ENCODE measurements around the gene CDKL4. TPM values are rescaled to one million over a fixed set of nuclear protein-coding genes. Genes with fewer than 3 reads are reported as not detected.

CDKL4 gene
- total and polyA plus RNA-seq, 2 donors (not counting 1 experiment from before 2014, with no cell fraction given): 0.18 to 3.0 TPM

DNA sequence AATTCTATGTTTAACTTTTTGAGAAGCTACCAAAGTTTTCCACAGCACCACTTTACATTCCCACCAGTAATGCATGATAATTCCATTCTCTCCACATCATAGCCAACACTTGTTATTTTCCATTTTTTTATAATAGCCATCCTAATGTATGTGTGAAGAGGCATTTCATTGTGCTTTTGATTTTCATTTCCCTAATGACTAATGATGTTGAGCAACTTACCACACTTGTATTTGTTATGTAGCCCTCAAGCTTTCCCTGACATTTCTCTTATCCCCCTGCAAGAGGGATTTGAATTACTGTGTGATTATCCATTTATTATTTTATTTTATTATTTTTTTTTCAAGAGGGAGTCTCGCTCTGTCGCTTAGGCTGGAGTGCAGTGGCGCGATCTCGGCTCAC, 99.4 kb downstream of the CDKL4 start:
- no peak overlapping the region for H3K9ac ChIP-seq (ENCODE audit: insufficient read depth, low read length)
- no peaks in the 10 kb centered on the region for H4K20me1 ChIP-seq (ENCODE audit: control insufficient read depth, extremely low read depth, insufficient read depth, low read length)
- H3K27ac ChIP-seq (ENCODE audit: insufficient read depth, low read length): no peak overlapping the region
- no peak overlapping the region for H3K4me2 ChIP-seq (ENCODE audit: extremely low read depth, insufficient read depth, low read length)
- H2AFZ ChIP-seq (ENCODE audit: low read length): no peak overlapping the region
- H3K9me3 ChIP-seq (ENCODE audit: control insufficient read depth, insufficient read depth, low read depth, low read length): no peaks in the 10 kb centered on the region
- no peak for DNase-seq (ENCODE audit: low read depth in 2 of 2)
- no peaks in the 10 kb centered on the region for H3K36me3 ChIP-seq (ENCODE audit: control insufficient read depth, insufficient read depth, low read length)
- no peaks in the 10 kb centered on the region for H3K27me3 ChIP-seq (ENCODE audit: control insufficient read depth, insufficient read depth, low read length)
- H3K4me1 ChIP-seq (ENCODE audit: control insufficient read depth, extremely low read depth, insufficient read depth, low read length): no peaks in the 10 kb centered on the region
- H3K79me2 ChIP-seq (ENCODE audit: control insufficient read depth, insufficient read depth, low read length): no peaks in the 10 kb centered on the region
- TF ChIP-seq EZH2 (IDR thresholded peaks at IDR 0.05; ENCODE audit: low read length, missing control alignments) (no peak), CTCF (conservative IDR thresholded peaks at IDR 0.05 in 1 of 2, IDR thresholded peaks at IDR 0.05 in 1 of 2; ENCODE audit: low read depth in 1 of 2, low read length in 2 of 2) (no peak)
- no peak overlapping the region for H3K4me3 ChIP-seq (replicated peaks in 1 of 4; ENCODE audit: control extremely low read depth in 1 of 4, insufficient read depth in 1 of 4, low read depth in 3 of 4, low read length in 4 of 4)

- H4K20me1 ChIP-seq (ENCODE audit: control insufficient read depth, extremely low read depth, insufficient read depth, low read length): no peaks in the 10 kb centered on the region
- H2AFZ ChIP-seq (ENCODE audit: low read length): no peak overlapping the region
Measured at GRCh38 chr2:39142904-39143605, 100.7 kb downstream of the CDKL4 start.

More at GRCh38 chr2:39142904-39143605, 100.7 kb downstream of the CDKL4 start:
- H3K27me3 ChIP-seq (ENCODE audit: control insufficient read depth, insufficient read depth, low read length): no peaks in the 10 kb centered on the region
- no peak overlapping the region for H3K27ac ChIP-seq (ENCODE audit: insufficient read depth, low read length)
- no peaks in the 10 kb centered on the region for H3K79me2 ChIP-seq (ENCODE audit: control insufficient read depth, insufficient read depth, low read length)
- H3K36me3 ChIP-seq (ENCODE audit: control insufficient read depth, insufficient read depth, low read length): no peaks in the 10 kb centered on the region
- TF ChIP-seq CTCF (conservative IDR thresholded peaks at IDR 0.05 in 1 of 2, IDR thresholded peaks at IDR 0.05 in 1 of 2; ENCODE audit: low read depth in 1 of 2, low read length in 2 of 2) (no peak), EZH2 (IDR thresholded peaks at IDR 0.05; ENCODE audit: low read length, missing control alignments) (no peak)
- H3K4me2 ChIP-seq (ENCODE audit: extremely low read depth, insufficient read depth, low read length): no peak overlapping the region
- H3K4me1 ChIP-seq (ENCODE audit: control insufficient read depth, extremely low read depth, insufficient read depth, low read length): no peaks in the 10 kb centered on the region
- H3K9me3 ChIP-seq (ENCODE audit: control insufficient read depth, insufficient read depth, low read depth, low read length): no peaks in the 10 kb centered on the region
- no peak overlapping the region for H3K9ac ChIP-seq (ENCODE audit: insufficient read depth, low read length)
- no peak for DNase-seq (ENCODE audit: low read depth in 2 of 2)
- no peak overlapping the region for H3K4me3 ChIP-seq (replicated peaks in 1 of 4; ENCODE audit: control extremely low read depth in 1 of 4, insufficient read depth in 1 of 4, low read depth in 3 of 4, low read length in 4 of 4)
